ENCODE results near the gene BCKDK. TPM values are rescaled to one million over a fixed set of nuclear protein-coding genes. Genes with fewer than 3 reads are reported as not detected.
A peak's percentile ranks its signal among the peaks of the same experiment; 100 is the strongest.

The BCKDK gene
- total and polyA plus RNA-seq, 2 of the 13 experiments (the other 11 are each of a cell fraction or from before 2014, with no cell fraction given) = 24.9 to 42.6 TPM

DNA sequence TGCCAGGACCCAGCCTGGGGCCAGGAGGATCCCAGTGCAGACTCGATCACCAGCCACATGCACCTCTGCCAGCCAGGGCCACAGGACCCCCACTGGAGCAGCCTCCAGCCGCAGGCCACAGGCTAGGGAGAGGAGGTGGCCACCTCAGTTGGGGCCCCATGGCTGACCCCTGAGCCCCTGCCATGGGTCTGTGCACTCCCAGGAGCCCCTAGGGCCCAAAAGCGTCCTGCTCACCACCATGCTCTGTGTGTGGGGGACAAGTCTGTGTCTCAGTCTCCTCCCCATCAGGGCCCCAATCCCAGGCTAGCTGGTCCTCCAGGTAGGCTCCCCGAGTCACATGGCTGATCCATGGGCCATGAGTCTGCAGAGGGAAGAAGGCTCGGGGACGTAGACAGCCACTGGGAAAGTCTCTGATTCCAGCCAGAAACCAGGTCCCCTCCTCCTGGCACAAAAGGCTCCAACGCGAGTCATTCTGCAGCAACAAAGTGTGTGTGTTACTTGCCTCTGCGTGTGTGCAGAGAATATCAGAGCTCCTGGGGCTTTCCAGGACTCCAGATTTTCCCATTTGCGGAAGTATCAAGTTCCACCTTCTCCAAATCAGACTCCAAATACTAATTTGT, 33.4 kb downstream of the BCKDK start (continued):
- TF ChIP-seq, protein P1, sequence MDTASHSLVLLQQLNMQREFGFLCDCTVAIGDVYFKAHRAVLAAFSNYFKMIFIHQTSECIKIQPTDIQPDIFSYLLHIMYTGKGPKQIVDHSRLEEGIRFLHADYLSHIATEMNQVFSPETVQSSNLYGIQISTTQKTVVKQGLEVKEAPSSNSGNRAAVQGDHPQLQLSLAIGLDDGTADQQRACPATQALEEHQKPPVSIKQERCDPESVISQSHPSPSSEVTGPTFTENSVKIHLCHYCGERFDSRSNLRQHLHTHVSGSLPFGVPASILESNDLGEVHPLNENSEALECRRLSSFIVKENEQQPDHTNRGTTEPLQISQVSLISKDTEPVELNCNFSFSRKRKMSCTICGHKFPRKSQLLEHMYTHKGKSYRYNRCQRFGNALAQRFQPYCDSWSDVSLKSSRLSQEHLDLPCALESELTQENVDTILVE (CRISPR knock-in tag; IDR thresholded peaks at IDR 0.05) = no peak
- TF ChIP-seq SKI (IDR thresholded peaks at IDR 0.05; ENCODE audit: partially characterized antibody) (no peak), YEATS2 (CRISPR knock-in tag; IDR thresholded peaks at IDR 0.05; ENCODE audit: borderline replicate concordance) (no peak), PHF21A (CRISPR knock-in tag; IDR thresholded peaks at IDR 0.05) (no peak), HOXA7 (CRISPR knock-in tag; IDR thresholded peaks at IDR 0.05) (no peak), MYC (CRISPR knock-in tag; IDR thresholded peaks at IDR 0.05; ENCODE audit: borderline replicate concordance) (peak; percentile 47; the same call in 1 of the 2 replicates), XRCC5 (optimal IDR thresholded peaks at IDR 0.05; ENCODE audit: low read length) (no peak), SIX4 (CRISPR knock-in tag; IDR thresholded peaks at IDR 0.05) (0 out of 2 replicates have a peak, but pooled peaks have one; percentile 21), SMAD9 (CRISPR knock-in tag; IDR thresholded peaks at IDR 0.05) (no peak), HNRNPH1 (optimal IDR thresholded peaks at IDR 0.05; ENCODE audit: low read depth, low read length) (no peak), ZNF564 (CRISPR knock-in tag; IDR thresholded peaks at IDR 0.05) (no peak), ZNF652 (CRISPR knock-in tag; IDR thresholded peaks at IDR 0.05; ENCODE audit: borderline replicate concordance, low read depth) (no peak), ZNF225 (CRISPR knock-in tag; IDR thresholded peaks at IDR 0.05) (no peak; the same call in 1 of the 2 replicates), EHMT2 (IDR thresholded peaks at IDR 0.05; ENCODE audit: borderline replicate concordance, low read depth, low read length) (no peak), ZNF879 (CRISPR knock-in tag; IDR thresholded peaks at IDR 0.05) (no peak)
- TF ChIP-seq, protein P2, sequence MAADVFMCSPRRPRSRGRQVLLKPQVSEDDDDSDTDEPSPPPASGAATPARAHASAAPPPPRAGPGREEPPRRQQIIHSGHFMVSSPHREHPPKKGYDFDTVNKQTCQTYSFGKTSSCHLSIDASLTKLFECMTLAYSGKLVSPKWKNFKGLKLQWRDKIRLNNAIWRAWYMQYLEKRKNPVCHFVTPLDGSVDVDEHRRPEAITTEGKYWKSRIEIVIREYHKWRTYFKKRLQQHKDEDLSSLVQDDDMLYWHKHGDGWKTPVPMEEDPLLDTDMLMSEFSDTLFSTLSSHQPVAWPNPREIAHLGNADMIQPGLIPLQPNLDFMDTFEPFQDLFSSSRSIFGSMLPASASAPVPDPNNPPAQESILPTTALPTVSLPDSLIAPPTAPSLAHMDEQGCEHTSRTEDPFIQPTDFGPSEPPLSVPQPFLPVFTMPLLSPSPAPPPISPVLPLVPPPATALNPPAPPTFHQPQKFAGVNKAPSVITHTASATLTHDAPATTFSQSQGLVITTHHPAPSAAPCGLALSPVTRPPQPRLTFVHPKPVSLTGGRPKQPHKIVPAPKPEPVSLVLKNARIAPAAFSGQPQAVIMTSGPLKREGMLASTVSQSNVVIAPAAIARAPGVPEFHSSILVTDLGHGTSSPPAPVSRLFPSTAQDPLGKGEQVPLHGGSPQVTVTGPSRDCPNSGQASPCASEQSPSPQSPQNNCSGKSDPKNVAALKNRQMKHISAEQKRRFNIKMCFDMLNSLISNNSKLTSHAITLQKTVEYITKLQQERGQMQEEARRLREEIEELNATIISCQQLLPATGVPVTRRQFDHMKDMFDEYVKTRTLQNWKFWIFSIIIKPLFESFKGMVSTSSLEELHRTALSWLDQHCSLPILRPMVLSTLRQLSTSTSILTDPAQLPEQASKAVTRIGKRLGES (CRISPR knock-in tag; IDR thresholded peaks at IDR 0.05; ENCODE audit: borderline replicate concordance) = no peak
- TF ChIP-seq, protein P3, sequence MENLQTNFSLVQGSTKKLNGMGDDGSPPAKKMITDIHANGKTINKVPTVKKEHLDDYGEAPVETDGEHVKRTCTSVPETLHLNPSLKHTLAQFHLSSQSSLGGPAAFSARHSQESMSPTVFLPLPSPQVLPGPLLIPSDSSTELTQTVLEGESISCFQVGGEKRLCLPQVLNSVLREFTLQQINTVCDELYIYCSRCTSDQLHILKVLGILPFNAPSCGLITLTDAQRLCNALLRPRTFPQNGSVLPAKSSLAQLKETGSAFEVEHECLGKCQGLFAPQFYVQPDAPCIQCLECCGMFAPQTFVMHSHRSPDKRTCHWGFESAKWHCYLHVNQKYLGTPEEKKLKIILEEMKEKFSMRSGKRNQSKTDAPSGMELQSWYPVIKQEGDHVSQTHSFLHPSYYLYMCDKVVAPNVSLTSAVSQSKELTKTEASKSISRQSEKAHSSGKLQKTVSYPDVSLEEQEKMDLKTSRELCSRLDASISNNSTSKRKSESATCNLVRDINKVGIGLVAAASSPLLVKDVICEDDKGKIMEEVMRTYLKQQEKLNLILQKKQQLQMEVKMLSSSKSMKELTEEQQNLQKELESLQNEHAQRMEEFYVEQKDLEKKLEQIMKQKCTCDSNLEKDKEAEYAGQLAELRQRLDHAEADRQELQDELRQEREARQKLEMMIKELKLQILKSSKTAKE (CRISPR knock-in tag; IDR thresholded peaks at IDR 0.05; ENCODE audit: borderline replicate concordance) = no peak
- TF ChIP-seq, protein P4, sequence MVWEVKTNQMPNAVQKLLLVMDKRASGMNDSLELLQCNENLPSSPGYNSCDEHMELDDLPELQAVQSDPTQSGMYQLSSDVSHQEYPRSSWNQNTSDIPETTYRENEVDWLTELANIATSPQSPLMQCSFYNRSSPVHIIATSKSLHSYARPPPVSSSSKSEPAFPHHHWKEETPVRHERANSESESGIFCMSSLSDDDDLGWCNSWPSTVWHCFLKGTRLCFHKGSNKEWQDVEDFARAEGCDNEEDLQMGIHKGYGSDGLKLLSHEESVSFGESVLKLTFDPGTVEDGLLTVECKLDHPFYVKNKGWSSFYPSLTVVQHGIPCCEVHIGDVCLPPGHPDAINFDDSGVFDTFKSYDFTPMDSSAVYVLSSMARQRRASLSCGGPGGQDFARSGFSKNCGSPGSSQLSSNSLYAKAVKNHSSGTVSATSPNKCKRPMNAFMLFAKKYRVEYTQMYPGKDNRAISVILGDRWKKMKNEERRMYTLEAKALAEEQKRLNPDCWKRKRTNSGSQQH (CRISPR knock-in tag; IDR thresholded peaks at IDR 0.05; ENCODE audit: low read depth) = 0 out of 2 replicates have a peak, but pooled peaks have one; percentile 58
- TF ChIP-seq, protein P5, sequence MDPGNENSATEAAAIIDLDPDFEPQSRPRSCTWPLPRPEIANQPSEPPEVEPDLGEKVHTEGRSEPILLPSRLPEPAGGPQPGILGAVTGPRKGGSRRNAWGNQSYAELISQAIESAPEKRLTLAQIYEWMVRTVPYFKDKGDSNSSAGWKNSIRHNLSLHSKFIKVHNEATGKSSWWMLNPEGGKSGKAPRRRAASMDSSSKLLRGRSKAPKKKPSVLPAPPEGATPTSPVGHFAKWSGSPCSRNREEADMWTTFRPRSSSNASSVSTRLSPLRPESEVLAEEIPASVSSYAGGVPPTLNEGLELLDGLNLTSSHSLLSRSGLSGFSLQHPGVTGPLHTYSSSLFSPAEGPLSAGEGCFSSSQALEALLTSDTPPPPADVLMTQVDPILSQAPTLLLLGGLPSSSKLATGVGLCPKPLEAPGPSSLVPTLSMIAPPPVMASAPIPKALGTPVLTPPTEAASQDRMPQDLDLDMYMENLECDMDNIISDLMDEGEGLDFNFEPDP (CRISPR knock-in tag; conservative IDR thresholded peaks at IDR 0.05) = no peak
- TF ChIP-seq, protein P6, sequence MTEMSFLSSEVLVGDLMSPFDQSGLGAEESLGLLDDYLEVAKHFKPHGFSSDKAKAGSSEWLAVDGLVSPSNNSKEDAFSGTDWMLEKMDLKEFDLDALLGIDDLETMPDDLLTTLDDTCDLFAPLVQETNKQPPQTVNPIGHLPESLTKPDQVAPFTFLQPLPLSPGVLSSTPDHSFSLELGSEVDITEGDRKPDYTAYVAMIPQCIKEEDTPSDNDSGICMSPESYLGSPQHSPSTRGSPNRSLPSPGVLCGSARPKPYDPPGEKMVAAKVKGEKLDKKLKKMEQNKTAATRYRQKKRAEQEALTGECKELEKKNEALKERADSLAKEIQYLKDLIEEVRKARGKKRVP (CRISPR knock-in tag; IDR thresholded peaks at IDR 0.05) = no peak
